GM21447 (cell line): ENCODE measurements around the gene NDEL1.

Experiments
- ATAC-seq: cut with Tn5 transposase; IDR thresholded peaks from one replicate; pipeline ENCODE4 v1.9.1; 2021; ENCODE audit not compliant: unreplicated experiment

Gene NDEL1

GRCh38 chr17:8502126-8502525 lies 66.4 kb downstream of the NDEL1 start:
- no peak for ATAC-seq

GRCh38 chr17:8503368-8503767 lies 67.7 kb downstream of the NDEL1 start:
- ATAC-seq, result no peak

GRCh38 chr17:8503807-8504206 lies 68.1 kb downstream of the NDEL1 start:
- no peak for ATAC-seq

- ATAC-seq, result no peak
Observed at GRCh38 chr17:8504460-8505207, 69.0 kb downstream of the NDEL1 start.

- ATAC-seq, result no peak
Observed at GRCh38 chr17:8506145-8506544, 70.5 kb downstream of the NDEL1 start.

GRCh38 chr17:8514801-8515200 lies 79.1 kb downstream of the NDEL1 start:
- ATAC-seq, result no peak
